C4-2B (cell line): ENCODE measurements around the gene ZNF652.

Source experiments
- CTCF ChIP-seq: fragments of 450-650 bp; conservative IDR thresholded peaks from 2 replicates; pipeline ENCODE4 v1.5.1; 2017; ENCODE audit warnings: mild to moderate bottlenecking
- ZFX ChIP-seq: fragments of 450-650 bp; IDR thresholded peaks from 2 replicates; pipeline ENCODE4 v1.6.1; 2017

GRCh38 chr17:49297141-49297540, 64.9 kb downstream of the ZNF652 start:
- TF ChIP-seq CTCF: no peak
- TF ChIP-seq ZFX: no peak
